Endodermal cell (in vitro differentiated cells): ENCODE data around the gene SLC38A4. TPM values are rescaled to one million over a fixed set of nuclear protein-coding genes. Genes with fewer than 3 reads are reported as not detected.
"Not testable (repeated sequence)": the region's sequence is repeated elsewhere in the genome, so short reads cannot be mapped to it uniquely, and the experiment has no call there.

ENCODE experiments used
- DNase-seq: peaks from one replicate; pipeline ENCODE4 v3.0.0-alpha.2; 2017
- H3K27ac ChIP-seq: 2 replicates; pipeline ENCODE4 v1.5.1; 2013; ENCODE audit warnings: mild to moderate bottlenecking, low read depth, low read length, moderate library complexity
- H3K27me3 ChIP-seq: 2 replicates; pipeline ENCODE4 v1.6.1; 2013; ENCODE audit warnings: mild to moderate bottlenecking, low read length, moderate library complexity; ENCODE audit not compliant: insufficient read depth, control insufficient read depth, poor library complexity, severe bottlenecking
- H3K36me3 ChIP-seq: 2 replicates; pipeline ENCODE4 v1.7.0; 2013; ENCODE audit warnings: mild to moderate bottlenecking, low read length, moderate library complexity; ENCODE audit not compliant: control insufficient read depth, insufficient read depth
- H3K4me1 ChIP-seq: one replicate; pipeline ENCODE4 v1.7.0; 2013; ENCODE audit warnings: low read length; ENCODE audit not compliant: control insufficient read depth, insufficient read depth
- H3K4me3 ChIP-seq: 2 replicates; pipeline ENCODE4 v1.5.1; 2013; ENCODE audit warnings: mild to moderate bottlenecking, low read length, moderate library complexity
- H3K9ac ChIP-seq: 2 replicates; pipeline ENCODE4 v1.6.1; 2013; ENCODE audit warnings: mild to moderate bottlenecking, low read length, moderate library complexity; ENCODE audit not compliant: poor library complexity, severe bottlenecking; ENCODE audit errors: extremely low read depth
- H3K9me3 ChIP-seq: 2 replicates; pipeline ENCODE4 v1.6.1; 2013; ENCODE audit warnings: mild to moderate bottlenecking, low read length, moderate library complexity; ENCODE audit not compliant: control insufficient read depth
- H3K27ac Mint-ChIP-seq: 2 replicates; pipeline ENCODE4 v1.8.0; 2020; ENCODE audit warnings: mixed read lengths
- H3K27me3 Mint-ChIP-seq: 2 replicates; pipeline ENCODE4 v1.8.0; 2021; ENCODE audit warnings: mild to moderate bottlenecking, mixed read lengths; ENCODE audit not compliant: insufficient read depth
- H3K36me3 Mint-ChIP-seq: 2 replicates; pipeline ENCODE4 v1.8.0; 2020; ENCODE audit warnings: low read depth, mixed read lengths
- H3K4me1 Mint-ChIP-seq: 2 replicates; pipeline ENCODE4 v1.8.0; 2020; ENCODE audit warnings: mixed read lengths
- H3K4me3 Mint-ChIP-seq: 2 replicates; pipeline ENCODE4 v1.8.0; 2020; ENCODE audit warnings: mild to moderate bottlenecking, moderate library complexity, mixed read lengths
- H3K9me3 Mint-ChIP-seq: 2 replicates; pipeline ENCODE4 v1.8.0; 2020; ENCODE audit warnings: mild to moderate bottlenecking, mixed read lengths
- WGBS, 2 experiments: methylation state at CpG; one replicate each; pipeline versions ENCODE4 v1.1.5 to v1.1.7; 2013; ENCODE audit warnings: missing lambda C conversion rate in 2 of 2, mixed read lengths in 1 of 2; ENCODE audit not compliant: insufficient coverage in 1 of 2, insufficient read length in 1 of 2; 5-methylcytosine and 5-hydroxymethylcytosine counted together
- total RNA-seq, 2 donors: library from RNA; stranded (reverse); fragmentation: NEBNext Ultra II Directional in 1 of 2; extraction: Animal tissue kit (Norgen Biotek cat#: 25700) in 1 of 2; gene quantifications; 2 replicates in 1 of 2; 3 replicates in 1 of 2; pipeline ENCODE4 v1.2.1, GENCODE V29; 2021
- TF ChIP-seq, protein P1 (sequence below): fragments of 200-600 bp; sonication (generic); conservative IDR thresholded peaks from 2 replicates; pipeline ENCODE4 v1.5.0; 2021; ENCODE audit warnings: antibody characterized with exemption, mild to moderate bottlenecking

Gene SLC38A4
- total RNA-seq, 2 donors from 2014 or later: 0.62 TPM; not detected in 1

DNA sequence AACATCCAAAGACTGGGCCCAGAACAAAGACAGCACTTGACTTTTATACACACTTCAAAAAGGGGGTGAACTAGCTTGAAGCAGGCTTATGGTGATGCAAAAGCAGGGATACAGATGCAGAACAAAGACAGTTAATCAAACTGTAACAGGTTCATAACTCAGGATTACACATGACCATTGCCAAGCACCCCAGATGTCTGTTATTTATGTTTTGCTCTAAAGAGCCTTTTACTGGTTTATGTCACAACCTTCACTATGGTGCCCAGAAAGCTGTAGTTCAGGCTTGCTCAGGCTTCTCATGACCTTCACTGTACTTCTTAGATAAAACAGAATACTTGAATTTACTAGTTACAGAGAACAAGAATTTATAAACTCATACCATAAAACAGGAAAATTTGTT lies 31.7 kb upstream of the SLC38A4 start:
- Histone ChIP-seq H3K9me3 (peaks cover 55% of the 10 kb centered on the region), H3K27me3 (no peaks in the 10 kb centered on the region), H3K36me3 (no peaks in the 10 kb centered on the region), H3K4me3 (no peak overlapping the region), H3K27ac (no peak overlapping the region), H3K9ac (no peak overlapping the region), H3K4me1 (no peaks in the 10 kb centered on the region)
- no peak for DNase-seq
- Mint-ChIP-seq H3K9me3 (peaks cover 78% of the 10 kb centered on the region), H3K4me1 (no peaks in the 10 kb centered on the region), H3K4me3 (no peak overlapping the region), H3K36me3 (no peaks in the 10 kb centered on the region), H3K27me3 (no peaks in the 10 kb centered on the region), H3K27ac (no peak overlapping the region)
- TF ChIP-seq, protein P1, sequence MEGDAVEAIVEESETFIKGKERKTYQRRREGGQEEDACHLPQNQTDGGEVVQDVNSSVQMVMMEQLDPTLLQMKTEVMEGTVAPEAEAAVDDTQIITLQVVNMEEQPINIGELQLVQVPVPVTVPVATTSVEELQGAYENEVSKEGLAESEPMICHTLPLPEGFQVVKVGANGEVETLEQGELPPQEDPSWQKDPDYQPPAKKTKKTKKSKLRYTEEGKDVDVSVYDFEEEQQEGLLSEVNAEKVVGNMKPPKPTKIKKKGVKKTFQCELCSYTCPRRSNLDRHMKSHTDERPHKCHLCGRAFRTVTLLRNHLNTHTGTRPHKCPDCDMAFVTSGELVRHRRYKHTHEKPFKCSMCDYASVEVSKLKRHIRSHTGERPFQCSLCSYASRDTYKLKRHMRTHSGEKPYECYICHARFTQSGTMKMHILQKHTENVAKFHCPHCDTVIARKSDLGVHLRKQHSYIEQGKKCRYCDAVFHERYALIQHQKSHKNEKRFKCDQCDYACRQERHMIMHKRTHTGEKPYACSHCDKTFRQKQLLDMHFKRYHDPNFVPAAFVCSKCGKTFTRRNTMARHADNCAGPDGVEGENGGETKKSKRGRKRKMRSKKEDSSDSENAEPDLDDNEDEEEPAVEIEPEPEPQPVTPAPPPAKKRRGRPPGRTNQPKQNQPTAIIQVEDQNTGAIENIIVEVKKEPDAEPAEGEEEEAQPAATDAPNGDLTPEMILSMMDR: no peak

DNA sequence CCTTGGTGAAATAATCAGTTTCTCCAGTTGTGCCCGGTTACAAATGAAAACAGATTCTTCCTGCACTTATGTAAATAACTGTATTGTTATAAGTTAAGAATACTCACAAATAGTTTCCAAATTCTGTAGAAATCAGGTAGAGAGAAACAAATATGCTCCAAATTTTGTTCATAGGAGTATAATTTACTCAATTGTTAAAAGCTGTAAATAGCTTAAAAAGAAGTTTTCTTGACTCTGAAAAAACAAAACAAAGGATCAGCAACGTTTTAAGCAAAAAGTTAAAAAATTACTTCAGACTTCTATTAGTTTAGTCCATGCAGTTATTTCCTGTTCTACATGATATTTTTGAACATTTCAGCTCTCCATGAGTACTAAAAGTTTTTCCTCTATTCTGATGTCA lies 30.0 kb upstream of the SLC38A4 start:
- H3K27me3 ChIP-seq: no peaks in the 10 kb centered on the region
- Mint-ChIP-seq H3K36me3 (no peaks in the 10 kb centered on the region), H3K27me3 (peaks cover 1% of the 10 kb centered on the region), H3K27ac (no peak overlapping the region), H3K9me3 (peaks cover 75% of the 10 kb centered on the region), H3K4me1 (no peaks in the 10 kb centered on the region), H3K4me3 (no peak overlapping the region)
- no peaks in the 10 kb centered on the region for H3K36me3 ChIP-seq
- DNase-seq: no peak
- no peaks in the 10 kb centered on the region for H3K4me1 ChIP-seq
- peak overlapping the region; percentile 40 for H3K4me3 ChIP-seq
- H3K9me3 ChIP-seq: peaks cover 55% of the 10 kb centered on the region
- H3K27ac ChIP-seq: no peak overlapping the region
- 68% methylated on average over 2 of the region's 2 CpGs; no CpG with 5 or more reads in 1 of the 2 experiments for WGBS, 2 experiments
- no peak overlapping the region for H3K9ac ChIP-seq
- TF ChIP-seq, protein P1: no peak

DNA sequence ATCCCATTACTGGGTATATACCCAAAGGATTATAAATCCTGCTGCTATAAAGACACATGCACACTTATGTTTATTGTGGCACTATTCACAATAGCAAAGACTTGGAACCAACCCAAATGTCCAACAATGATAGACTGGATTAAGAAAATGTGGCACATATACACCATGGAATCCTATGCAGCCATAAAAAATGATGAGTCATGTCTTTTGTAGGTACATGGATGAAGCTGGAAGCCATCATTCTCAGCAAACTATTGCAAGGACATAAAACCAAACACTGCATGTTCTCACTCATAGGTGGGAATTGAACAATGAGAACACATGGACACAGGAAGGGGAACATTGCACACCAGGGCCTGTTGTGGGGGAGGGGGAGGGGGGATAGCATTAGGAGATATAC lies 28.4 kb upstream of the SLC38A4 start:
- not testable (repeated sequence) for H3K4me3 Mint-ChIP-seq, H3K27ac ChIP-seq, H3K4me1 ChIP-seq, DNase-seq, H3K27ac Mint-ChIP-seq, H3K27me3 Mint-ChIP-seq, H3K4me3 ChIP-seq, H3K4me1 Mint-ChIP-seq, H3K9ac ChIP-seq, H3K36me3 ChIP-seq, H3K36me3 Mint-ChIP-seq, H3K27me3 ChIP-seq
- peaks cover 76% of the 10 kb centered on the region for H3K9me3 Mint-ChIP-seq
- peaks cover 40% of the 10 kb centered on the region for H3K9me3 ChIP-seq

DNA sequence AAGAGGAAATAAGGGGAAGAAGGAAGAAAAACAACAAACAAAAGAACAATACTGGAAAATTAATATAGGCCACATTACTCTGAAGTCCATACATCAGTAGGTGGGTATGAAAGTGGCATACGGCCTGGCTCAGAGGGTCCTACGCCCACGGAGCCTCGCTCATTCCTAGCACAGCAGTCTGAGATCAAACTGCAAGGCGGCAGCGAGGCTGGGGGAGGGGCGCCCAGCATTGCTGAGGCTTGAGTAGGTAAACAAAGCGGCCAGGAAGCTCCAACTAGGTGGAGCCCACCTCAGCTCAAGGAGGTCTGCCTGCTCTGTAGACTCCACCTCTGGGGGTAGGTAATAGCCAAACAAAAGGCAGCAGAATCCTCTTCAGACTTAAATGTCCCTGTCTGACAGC lies 23.0 kb upstream of the SLC38A4 start:
- WGBS, 2 experiments: 82 to 93% methylated on average over 8 of the region's 8 CpGs
- DNase-seq: peak; percentile 48
- not testable (repeated sequence) for H3K9ac ChIP-seq, H3K27ac ChIP-seq, H3K9me3 ChIP-seq, H3K36me3 Mint-ChIP-seq, H3K4me3 Mint-ChIP-seq, H3K27me3 Mint-ChIP-seq, H3K27ac Mint-ChIP-seq, H3K4me1 Mint-ChIP-seq, H3K4me3 ChIP-seq, H3K4me1 ChIP-seq, H3K36me3 ChIP-seq, H3K27me3 ChIP-seq
- H3K9me3 Mint-ChIP-seq: peaks cover 54% of the 10 kb centered on the region
